Measurements from ENCODE around the gene SLC6A11.

DNA sequence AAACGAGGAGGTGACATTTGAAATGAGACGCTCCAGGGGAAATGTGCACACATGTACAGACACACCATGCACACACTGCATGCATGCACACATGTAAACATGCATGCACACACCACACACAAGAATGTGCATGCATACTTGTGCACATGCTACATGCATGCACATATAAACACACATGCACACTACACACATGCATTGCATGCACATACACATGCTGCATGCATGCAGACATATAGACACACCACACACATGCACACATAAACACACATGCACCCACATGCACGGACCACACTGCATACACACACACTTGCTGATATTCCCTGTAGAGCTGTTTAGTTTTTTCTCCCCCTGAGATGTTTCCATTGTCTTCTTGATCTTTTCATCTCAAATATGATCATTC, 138.7 kb downstream of the SLC6A11 start:
- TF ChIP-seq, protein P1, sequence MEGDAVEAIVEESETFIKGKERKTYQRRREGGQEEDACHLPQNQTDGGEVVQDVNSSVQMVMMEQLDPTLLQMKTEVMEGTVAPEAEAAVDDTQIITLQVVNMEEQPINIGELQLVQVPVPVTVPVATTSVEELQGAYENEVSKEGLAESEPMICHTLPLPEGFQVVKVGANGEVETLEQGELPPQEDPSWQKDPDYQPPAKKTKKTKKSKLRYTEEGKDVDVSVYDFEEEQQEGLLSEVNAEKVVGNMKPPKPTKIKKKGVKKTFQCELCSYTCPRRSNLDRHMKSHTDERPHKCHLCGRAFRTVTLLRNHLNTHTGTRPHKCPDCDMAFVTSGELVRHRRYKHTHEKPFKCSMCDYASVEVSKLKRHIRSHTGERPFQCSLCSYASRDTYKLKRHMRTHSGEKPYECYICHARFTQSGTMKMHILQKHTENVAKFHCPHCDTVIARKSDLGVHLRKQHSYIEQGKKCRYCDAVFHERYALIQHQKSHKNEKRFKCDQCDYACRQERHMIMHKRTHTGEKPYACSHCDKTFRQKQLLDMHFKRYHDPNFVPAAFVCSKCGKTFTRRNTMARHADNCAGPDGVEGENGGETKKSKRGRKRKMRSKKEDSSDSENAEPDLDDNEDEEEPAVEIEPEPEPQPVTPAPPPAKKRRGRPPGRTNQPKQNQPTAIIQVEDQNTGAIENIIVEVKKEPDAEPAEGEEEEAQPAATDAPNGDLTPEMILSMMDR (IDR thresholded peaks at IDR 0.05; ENCODE audit: extremely low read depth in 1 of 2, insufficient read depth in 1 of 2, low read depth in 1 of 2, low read length in 2 of 2) = no peak
- no peak for TF ChIP-seq POLR2A (IDR thresholded peaks at IDR 0.05; ENCODE audit: low read depth, low read length)
- TF ChIP-seq JUN (IDR thresholded peaks at IDR 0.05; ENCODE audit: borderline replicate concordance, insufficient read depth, insufficient read length, low read depth) = no peak
- no peak for TF ChIP-seq EZH2 (IDR thresholded peaks at IDR 0.05; ENCODE audit: borderline replicate concordance, low read depth, low read length, severe bottlenecking)
- TF ChIP-seq MYC (IDR thresholded peaks at IDR 0.05; ENCODE audit: low read depth, low read length) = no peak
- TF ChIP-seq FOS (IDR thresholded peaks at IDR 0.05; ENCODE audit: borderline replicate concordance, insufficient read depth, low read length) = no peak
- no peak for TF ChIP-seq POLR2AphosphoS5 (IDR thresholded peaks at IDR 0.05; ENCODE audit: insufficient read depth, low read depth, low read length)
- TF ChIP-seq, protein P2, sequence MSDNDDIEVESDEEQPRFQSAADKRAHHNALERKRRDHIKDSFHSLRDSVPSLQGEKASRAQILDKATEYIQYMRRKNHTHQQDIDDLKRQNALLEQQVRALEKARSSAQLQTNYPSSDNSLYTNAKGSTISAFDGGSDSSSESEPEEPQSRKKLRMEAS (IDR thresholded peaks at IDR 0.05; ENCODE audit: insufficient read depth, insufficient read length) = peak; percentile 23
